Epithelial cell of proximal tubule (primary cell): ENCODE results near the gene CWH43. TPM values are rescaled to one million over a fixed set of nuclear protein-coding genes. Genes with fewer than 3 reads are reported as not detected.

Source experiments
- DNase-seq: peaks from one replicate; pipeline ENCODE4 v3.0.0-alpha.2; 2011; ENCODE audit warnings: low read depth
- H3K4me3 ChIP-seq: 2 replicates; pipeline ENCODE4 v1.5.1; 2011; ENCODE audit warnings: low read depth, mild to moderate bottlenecking, low read length
- total RNA-seq: library from RNA; depleted of rRNA; stranded (reverse); fragments of >200 nt; gene quantifications from 2 replicates; pipeline ENCODE4 v1.2.3, GENCODE V29; 2015
- TF ChIP-seq, protein P1 (sequence below): conservative IDR thresholded peaks from 2 replicates; pipeline ENCODE4 v1.5.1; 2012; ENCODE audit warnings: low read depth, mild to moderate bottlenecking, low read length

Gene CWH43
- total RNA-seq, 1 donor from 2014 or later = 0.52 TPM

DNA sequence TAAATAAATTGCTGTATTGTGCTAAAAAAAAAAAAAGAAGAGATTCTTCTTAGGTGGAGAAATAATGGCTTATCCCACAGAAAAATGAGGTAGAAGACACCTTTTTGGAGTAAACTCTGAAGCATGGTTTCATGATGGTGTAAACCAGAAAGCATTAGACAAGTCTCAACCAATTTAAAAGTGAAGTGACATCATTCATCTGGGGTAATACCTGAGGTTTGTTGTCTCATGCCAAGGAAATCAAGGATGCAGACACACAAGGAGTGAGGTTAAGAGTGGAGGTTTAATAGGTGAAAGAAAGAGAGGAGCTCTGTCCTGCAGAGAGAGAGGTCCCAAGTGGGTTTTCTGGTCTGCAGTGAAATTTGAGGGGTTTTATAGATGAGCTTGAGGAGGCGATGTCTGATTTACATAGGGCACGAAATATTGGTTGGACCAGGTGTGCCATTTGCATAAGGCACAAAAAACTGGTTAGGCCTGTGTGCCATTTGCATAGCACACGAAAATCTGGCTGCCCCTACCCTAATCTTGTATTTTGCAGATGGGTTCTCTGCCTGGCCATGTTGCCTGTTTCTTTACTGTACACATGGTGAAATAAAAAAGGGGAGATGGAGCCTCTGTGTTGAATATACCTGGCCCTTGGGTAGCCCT lies 25.0 kb upstream of the CWH43 start:
- no peak overlapping the region for H3K4me3 ChIP-seq
- TF ChIP-seq, protein P1, sequence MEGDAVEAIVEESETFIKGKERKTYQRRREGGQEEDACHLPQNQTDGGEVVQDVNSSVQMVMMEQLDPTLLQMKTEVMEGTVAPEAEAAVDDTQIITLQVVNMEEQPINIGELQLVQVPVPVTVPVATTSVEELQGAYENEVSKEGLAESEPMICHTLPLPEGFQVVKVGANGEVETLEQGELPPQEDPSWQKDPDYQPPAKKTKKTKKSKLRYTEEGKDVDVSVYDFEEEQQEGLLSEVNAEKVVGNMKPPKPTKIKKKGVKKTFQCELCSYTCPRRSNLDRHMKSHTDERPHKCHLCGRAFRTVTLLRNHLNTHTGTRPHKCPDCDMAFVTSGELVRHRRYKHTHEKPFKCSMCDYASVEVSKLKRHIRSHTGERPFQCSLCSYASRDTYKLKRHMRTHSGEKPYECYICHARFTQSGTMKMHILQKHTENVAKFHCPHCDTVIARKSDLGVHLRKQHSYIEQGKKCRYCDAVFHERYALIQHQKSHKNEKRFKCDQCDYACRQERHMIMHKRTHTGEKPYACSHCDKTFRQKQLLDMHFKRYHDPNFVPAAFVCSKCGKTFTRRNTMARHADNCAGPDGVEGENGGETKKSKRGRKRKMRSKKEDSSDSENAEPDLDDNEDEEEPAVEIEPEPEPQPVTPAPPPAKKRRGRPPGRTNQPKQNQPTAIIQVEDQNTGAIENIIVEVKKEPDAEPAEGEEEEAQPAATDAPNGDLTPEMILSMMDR = no peak
- DNase-seq = no peak

DNA sequence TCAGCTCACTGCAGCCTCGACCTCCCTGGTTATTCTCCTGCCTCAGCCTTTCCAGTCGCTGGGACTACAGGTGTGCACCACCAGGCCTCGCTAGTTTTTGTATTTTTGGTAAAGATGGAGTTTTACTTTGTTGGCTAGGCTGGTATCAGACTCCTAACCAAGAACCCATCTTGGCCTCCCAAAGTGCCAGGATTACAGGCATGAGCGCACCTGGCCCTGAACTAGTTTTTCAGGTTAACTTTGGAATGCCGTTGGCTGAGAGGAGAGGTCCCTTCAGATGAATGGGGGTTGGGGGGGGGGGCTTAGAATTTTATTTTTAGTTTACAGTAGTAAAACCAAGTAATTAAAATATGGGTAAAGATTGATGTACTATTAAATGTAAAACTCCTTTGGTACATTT lies 23.4 kb upstream of the CWH43 start:
- DNase-seq = no peak
- TF ChIP-seq, protein P1 = no peak
- no peak overlapping the region for H3K4me3 ChIP-seq

DNA sequence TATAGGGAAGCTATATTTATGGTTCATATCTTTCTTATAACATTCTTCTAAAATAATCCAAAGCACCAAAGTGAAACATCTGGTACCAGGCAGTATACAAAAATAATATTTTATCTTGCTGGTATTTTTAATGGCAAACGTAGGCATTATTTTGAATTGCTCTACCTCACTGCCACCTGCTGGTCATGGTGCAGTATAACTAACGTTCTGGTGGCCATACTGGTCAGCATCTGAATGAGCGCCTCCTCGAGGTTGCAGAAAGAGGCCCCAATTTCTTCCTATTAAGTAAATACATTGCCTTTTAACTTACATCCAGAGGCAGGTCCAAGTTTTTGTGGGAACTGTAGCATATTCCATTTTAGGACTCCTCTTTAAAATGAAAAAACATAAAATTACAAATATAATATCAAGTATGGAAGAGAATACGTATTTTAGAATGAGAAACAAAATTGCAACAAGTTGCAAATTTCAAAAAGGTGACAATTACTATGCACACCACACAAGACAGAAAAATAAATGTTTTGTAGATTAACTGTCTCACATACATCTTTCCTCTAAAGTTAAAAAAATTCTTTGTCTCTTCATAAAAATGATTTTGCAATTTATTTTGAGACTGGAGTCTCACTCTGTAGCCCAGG lies 22.9 kb upstream of the CWH43 start:
- no peak overlapping the region for H3K4me3 ChIP-seq
- TF ChIP-seq, protein P1 = peak; percentile 100

DNA sequence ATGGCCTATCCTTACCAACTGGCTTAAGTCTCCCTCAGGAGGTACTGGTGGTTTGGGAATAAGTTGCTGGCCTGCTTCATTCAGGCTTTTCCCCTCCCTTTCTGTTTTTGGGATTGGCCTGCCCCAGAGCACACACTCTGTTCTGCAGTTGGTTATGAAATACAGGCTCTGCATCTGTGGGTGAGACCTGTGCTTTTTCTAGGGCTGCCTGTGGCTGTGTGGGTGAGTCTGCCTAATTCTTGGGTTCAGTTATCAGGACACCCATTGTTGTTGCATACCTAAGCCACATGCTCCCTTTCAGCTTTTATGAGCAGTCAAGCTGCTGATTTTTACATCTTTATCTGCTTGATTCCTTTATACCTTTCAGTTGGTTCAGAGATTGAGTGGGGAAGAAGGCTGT lies 19.0 kb upstream of the CWH43 start:
- H3K4me3 ChIP-seq = no peak overlapping the region
- DNase-seq = no peak
- TF ChIP-seq, protein P1 = no peak

More for the DNA sequence above, 22.9 kb upstream of the CWH43 start:
- DNase-seq = no peak

DNA sequence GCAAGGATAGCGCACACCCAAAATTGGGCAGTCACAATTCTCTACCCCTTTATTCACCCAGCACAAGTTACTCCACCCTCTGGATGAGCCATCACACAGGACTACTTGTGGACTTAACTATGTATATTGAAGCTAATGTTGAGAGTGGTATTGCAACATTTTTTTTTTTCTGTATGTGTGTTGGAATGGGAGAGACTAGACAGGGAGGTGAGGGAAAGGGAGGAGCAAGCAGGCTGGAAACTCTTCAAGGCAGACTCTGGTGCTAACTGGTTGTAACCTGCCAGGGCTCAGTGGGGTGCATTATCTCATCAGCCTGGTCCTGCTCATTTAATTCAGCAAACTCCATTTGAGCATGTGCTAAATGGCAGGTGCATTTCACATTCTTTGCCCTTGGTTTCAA lies 18.4 kb upstream of the CWH43 start:
- TF ChIP-seq, protein P1 = no peak
- DNase-seq = no peak
- no peak overlapping the region for H3K4me3 ChIP-seq

DNA sequence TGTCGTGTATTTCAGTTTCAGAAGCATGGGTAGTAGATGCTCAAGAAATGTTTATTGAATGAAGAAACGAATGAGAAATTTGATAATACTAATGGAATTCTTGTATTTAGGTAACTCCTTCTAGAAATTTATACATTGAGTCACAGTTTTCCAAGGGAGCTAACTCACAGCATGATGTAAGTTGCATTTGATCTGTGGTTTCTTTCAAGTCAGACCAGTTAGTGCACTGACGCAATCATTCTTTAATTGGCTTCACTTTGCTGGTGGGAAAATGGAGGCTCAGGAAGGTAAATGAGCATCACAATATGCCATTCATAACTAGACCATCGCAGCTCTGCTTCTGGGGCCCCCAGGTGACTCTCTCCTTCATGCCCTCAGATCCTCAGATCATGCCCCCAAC lies 17.3 kb upstream of the CWH43 start:
- no peak overlapping the region for H3K4me3 ChIP-seq
- DNase-seq = peak; percentile 70
- TF ChIP-seq, protein P1 = no peak

DNA sequence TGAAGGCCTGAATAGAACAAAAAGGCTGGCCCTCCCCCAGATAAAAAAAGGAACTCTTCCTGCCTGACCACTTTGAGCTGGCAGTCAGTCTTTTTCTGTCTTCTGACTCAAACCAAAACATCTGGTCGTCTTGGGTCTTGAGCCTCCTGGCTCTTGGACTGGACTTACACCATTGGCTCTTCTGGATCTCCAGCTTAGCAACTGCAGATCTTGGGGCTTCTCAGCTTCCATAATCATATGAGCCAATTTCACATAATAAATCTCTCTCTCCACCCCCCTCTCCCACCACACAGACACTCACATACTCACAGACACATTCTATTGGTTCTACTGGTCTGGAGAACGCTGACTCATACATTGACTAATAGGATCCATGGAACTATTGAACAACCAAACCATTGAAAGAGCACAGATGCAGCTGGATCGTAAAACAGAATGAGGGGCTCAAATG lies 15.6 kb upstream of the CWH43 start:
- TF ChIP-seq, protein P1 = no peak
- H3K4me3 ChIP-seq = no peak overlapping the region
- DNase-seq = no peak
